ENCODE measurements around the gene FRMD6.

DNA sequence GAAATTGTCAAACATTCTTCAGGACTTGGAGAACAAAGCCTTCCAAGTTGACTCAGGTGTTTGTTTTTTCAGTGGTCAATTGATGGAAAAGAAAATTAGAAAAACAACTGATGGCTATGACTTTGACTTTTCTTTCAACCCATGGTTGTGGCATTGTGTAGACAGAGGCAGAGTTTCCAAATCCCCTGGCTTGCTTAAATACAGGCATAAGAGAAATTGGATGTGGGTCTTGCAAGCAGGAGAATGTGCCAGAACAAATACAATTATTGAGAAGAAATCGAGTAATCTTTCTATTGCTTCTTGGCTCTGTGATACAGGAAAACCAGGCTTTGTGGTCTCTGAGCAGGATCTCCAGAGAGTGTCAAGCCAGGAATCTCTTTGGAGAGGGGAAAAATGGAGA, 40.9 kb upstream of the FRMD6 start:
- TF ChIP-seq CTCF (IDR thresholded peaks at IDR 0.05) (no peak), POLR2A (IDR thresholded peaks at IDR 0.05) (no peak), EP300 (IDR thresholded peaks at IDR 0.05) (no peak)

All from upper lobe of left lung (tissue), 4 donors.